IPS DF 6.9 (cell line): ENCODE data around the gene BTN2A1.
"Not testable (repeated sequence)": the region's sequence is repeated elsewhere in the genome, so short reads cannot be mapped to it uniquely, and the experiment has no call there.

ENCODE experiments used
- DNase-seq: peaks from one replicate; pipeline ENCODE4 v3.0.0-alpha.2; 2013; ENCODE audit warnings: low read depth, low spot score
- H3K27ac ChIP-seq: one replicate; pipeline ENCODE4 v1.5.1; 2013; ENCODE audit warnings: low read length, control low read depth
- H3K27me3 ChIP-seq: 2 replicates; pipeline ENCODE4 v1.6.1; 2013; ENCODE audit warnings: mild to moderate bottlenecking, low read length; ENCODE audit not compliant: control insufficient read depth, insufficient read depth
- H3K36me3 ChIP-seq: 2 replicates; pipeline ENCODE4 v1.6.1; 2013; ENCODE audit warnings: low read length; ENCODE audit not compliant: control insufficient read depth, insufficient read depth
- H3K4me1 ChIP-seq: 2 replicates; pipeline ENCODE4 v1.6.1; 2013; ENCODE audit warnings: low read length; ENCODE audit not compliant: control insufficient read depth, insufficient read depth
- H3K4me3 ChIP-seq: 2 replicates; pipeline ENCODE4 v1.5.1; 2013; ENCODE audit warnings: mild to moderate bottlenecking, low read length
- H3K9me3 ChIP-seq: 2 replicates; pipeline ENCODE4 v1.6.1; 2013; ENCODE audit warnings: low read length, inconsistent platforms; ENCODE audit not compliant: control insufficient read depth, insufficient read depth
- WGBS: extraction: QIAGEN DNeasy Blood & Tissue Kit; methylation state at CpG from one replicate; pipeline ENCODE4 v1.1.7; 2013; ENCODE audit warnings: mixed read lengths, missing lambda C conversion rate; ENCODE audit not compliant: insufficient read length, insufficient coverage; 5-methylcytosine and 5-hydroxymethylcytosine counted together

Gene BTN2A1

DNA sequence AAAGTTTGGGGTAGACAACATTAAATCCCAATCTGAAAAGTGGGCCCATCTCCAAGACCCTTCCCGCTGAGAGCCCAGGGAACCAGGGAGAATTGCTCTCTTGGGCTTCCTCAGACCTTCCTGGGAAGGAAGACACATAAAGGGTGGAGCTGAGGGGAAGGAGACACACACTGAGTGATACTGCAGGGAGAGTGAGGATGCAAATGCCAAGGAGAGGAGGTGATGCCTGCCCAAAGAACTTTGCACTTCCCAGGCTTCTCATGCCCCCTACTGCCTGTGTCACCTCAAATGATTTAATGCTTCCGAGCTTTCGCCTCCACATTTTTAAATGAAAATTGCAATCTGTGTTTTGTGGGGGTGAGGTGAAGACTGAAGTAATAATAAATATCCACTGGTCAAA is 7.5 kb upstream of the BTN2A1 start:
- WGBS: no CpG with 5 or more reads among the region's 3 CpGs
- Histone ChIP-seq H3K27ac (no peak overlapping the region), H3K36me3 (no peaks in the 10 kb centered on the region), H3K4me1 (no peaks in the 10 kb centered on the region), H3K4me3 (no peak overlapping the region), H3K9me3 (no peaks in the 10 kb centered on the region), H3K27me3 (no peaks in the 10 kb centered on the region)
- no peak for DNase-seq

GRCh38 chr6:26452631-26453235 is 5.0 kb upstream of the BTN2A1 start:
- Histone ChIP-seq H3K27ac (no peak overlapping the region), H3K4me1 (peaks cover 3% of the 10 kb centered on the region; the same call in 1 of the 2 replicates), H3K9me3 (no peaks in the 10 kb centered on the region), H3K36me3 (no peaks in the 10 kb centered on the region), H3K27me3 (no peaks in the 10 kb centered on the region), H3K4me3 (no peak overlapping the region)
- no peak for DNase-seq
- no CpG with 5 or more reads among the region's 1 CpG for WGBS

- no peak overlapping the region for H3K27ac ChIP-seq
- no peaks in the 10 kb centered on the region for H3K9me3 ChIP-seq
- peaks cover 3% of the 10 kb centered on the region; the same call in 1 of the 2 replicates for H3K36me3 ChIP-seq
- no peak for DNase-seq
- peaks cover 3% of the 10 kb centered on the region; the same call in 1 of the 2 replicates for H3K4me1 ChIP-seq
- no peaks in the 10 kb centered on the region for H3K27me3 ChIP-seq
- no CpG with 5 or more reads among the region's 1 CpG for WGBS
- no peak overlapping the region for H3K4me3 ChIP-seq
These were observed 3.1 kb upstream of the BTN2A1 start for GRCh38 chr6:26454631-26455030.

DNA sequence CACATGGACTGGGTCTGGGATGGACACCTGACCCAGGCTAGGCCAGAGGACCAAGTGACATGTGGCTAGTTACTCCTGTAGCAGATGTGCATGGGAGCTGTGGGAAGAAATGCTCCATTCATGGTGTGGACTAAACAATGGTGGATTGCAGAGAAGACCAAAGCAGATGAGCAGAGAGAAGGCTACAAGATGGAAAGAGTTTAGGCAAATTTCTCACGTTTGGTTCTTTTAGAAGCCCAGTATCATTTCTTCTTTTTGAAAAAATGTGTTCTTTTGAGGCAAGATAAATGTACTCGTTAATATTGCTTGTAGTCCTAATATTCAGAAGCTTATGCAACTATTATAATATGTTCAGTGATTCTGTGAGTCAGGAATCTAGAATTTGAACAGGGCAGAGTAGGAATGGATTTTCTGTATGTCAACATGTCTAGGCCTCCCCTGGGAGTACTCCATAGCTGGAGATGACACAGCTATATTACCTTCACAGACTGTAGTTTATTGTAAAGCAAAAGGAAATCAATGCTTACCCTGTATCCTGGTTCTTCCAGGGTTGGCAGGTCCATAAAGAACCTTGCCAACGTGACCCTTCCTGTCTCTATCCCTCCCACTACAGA is 2.3 kb upstream of the BTN2A1 start:
- Histone ChIP-seq H3K36me3 (peaks cover 6% of the 10 kb centered on the region; the same call in 1 of the 2 replicates), H3K27me3 (no peaks in the 10 kb centered on the region), H3K9me3 (no peaks in the 10 kb centered on the region), H3K4me3 (no peak overlapping the region), H3K4me1 (peaks cover 3% of the 10 kb centered on the region; the same call in 1 of the 2 replicates), H3K27ac (no peak overlapping the region)
- no CpG with 5 or more reads among the region's 3 CpGs for WGBS
- DNase-seq: no peak

DNA sequence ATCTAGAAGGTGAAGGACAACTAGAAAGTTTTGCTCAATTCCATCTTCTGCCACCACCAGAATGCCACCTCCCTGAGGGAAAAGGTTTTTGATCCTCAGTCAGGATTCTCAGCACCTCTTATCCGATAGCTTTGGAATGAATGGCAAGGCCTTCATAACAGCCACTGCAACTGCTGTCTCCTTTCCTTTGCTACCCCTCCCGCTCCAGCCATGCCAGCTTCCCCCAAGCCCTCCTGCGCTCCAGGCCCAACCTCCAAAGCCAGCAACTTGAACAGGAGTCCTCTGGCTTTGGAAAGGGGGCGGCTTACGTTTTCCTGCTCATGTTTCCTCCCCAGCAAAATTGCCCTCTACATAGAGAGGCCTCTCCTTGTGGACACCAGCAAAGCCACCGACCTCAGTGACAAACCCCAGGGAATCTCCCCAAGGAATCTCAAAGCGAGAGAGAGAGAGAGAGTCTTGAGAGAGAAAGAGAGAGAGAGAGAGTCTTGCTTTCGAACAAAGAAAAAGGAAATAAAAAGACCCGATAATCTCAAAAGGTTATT is 420 bp upstream of the BTN2A1 start:
- no CpG with 5 or more reads among the region's 9 CpGs for WGBS
- H3K36me3 ChIP-seq: peaks cover 8% of the 10 kb centered on the region; the same call in 1 of the 2 replicates
- DNase-seq: no peak
- H3K27me3 ChIP-seq: no peaks in the 10 kb centered on the region
- no peaks in the 10 kb centered on the region for H3K9me3 ChIP-seq
- no peak overlapping the region for H3K4me3 ChIP-seq
- H3K27ac ChIP-seq: no peak overlapping the region
- peaks cover 3% of the 10 kb centered on the region; the same call in 1 of the 2 replicates for H3K4me1 ChIP-seq

GRCh38 chr6:26459023-26459810 is 1.5 kb downstream of the BTN2A1 start:
- no peaks in the 10 kb centered on the region for H3K27me3 ChIP-seq
- no peaks in the 10 kb centered on the region for H3K9me3 ChIP-seq
- DNase-seq: no peak
- H3K4me1 ChIP-seq: peaks cover 3% of the 10 kb centered on the region; the same call in 1 of the 2 replicates
- H3K27ac ChIP-seq: no peak overlapping the region
- H3K4me3 ChIP-seq: no peak overlapping the region
- no CpG with 5 or more reads among the region's 16 CpGs for WGBS
- peaks cover 9% of the 10 kb centered on the region; the same call in 1 of the 2 replicates for H3K36me3 ChIP-seq

- H3K36me3 ChIP-seq: peaks cover 23% of the 10 kb centered on the region; the same call in 1 of the 2 replicates
- H3K27me3 ChIP-seq, H3K4me1 ChIP-seq, H3K9me3 ChIP-seq, DNase-seq, H3K27ac ChIP-seq, H3K4me3 ChIP-seq: not testable (repeated sequence)
- no CpG with 5 or more reads among the region's 5 CpGs for WGBS
These were observed 3.6 kb downstream of the BTN2A1 start for GRCh38 chr6:26461353-26461752.

- H3K27me3 ChIP-seq: no peaks in the 10 kb centered on the region
- H3K4me3 ChIP-seq: no peak overlapping the region
- no peaks in the 10 kb centered on the region for H3K4me1 ChIP-seq
- H3K9me3 ChIP-seq: no peaks in the 10 kb centered on the region
- H3K27ac ChIP-seq: no peak overlapping the region
- no CpG with 5 or more reads among the region's 4 CpGs for WGBS
- DNase-seq: no peak
- peaks cover 28% of the 10 kb centered on the region for H3K36me3 ChIP-seq
These were observed 6.3 kb downstream of the BTN2A1 start for GRCh38 chr6:26464014-26464413.

DNA sequence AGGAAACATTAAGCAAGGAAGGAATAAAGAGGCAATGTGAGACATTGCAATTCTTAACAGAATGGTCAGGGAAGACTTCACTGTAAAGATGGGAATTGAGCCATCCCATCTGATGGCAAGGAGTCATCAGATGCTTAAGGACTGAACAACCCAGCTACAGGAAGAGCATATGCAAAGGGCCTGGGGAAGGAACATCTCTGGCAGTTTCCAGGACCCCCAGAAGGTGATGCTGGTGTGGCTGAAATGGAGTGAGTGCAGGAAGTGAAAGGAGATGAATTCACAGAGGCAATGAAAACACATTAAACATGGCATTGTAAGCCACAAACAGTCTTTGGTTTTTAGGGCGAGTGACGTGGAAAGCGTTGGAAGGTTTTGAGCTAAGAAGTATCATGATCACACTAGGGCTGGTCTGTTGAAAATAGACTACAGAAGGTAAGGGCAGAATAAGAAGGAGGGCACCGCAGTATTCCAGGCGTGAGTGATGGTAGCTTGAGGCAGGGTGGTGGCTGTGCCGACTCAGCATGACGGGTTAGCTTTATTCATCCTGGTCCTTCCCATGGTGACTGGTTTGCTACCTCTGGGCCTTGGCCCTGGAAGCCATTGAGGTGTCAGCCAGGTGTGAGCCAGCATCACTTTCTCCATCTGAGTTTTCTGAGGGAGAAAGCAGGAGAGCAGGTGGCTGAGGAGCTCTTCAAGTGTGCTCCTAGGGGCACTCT is 6.8 kb downstream of the BTN2A1 start:
- WGBS: no CpG with 5 or more reads among the region's 7 CpGs
- no peak overlapping the region for H3K27ac ChIP-seq
- no peaks in the 10 kb centered on the region for H3K9me3 ChIP-seq
- H3K27me3 ChIP-seq: no peaks in the 10 kb centered on the region
- no peak for DNase-seq
- H3K4me1 ChIP-seq: no peaks in the 10 kb centered on the region
- H3K36me3 ChIP-seq: peaks cover 26% of the 10 kb centered on the region
- H3K4me3 ChIP-seq: no peak overlapping the region

- no CpG with 5 or more reads among the region's 3 CpGs for WGBS
- peaks cover 22% of the 10 kb centered on the region for H3K36me3 ChIP-seq
- no peak for DNase-seq
These were observed 8.0 kb downstream of the BTN2A1 start for GRCh38 chr6:26465776-26466175.

More at GRCh38 chr6:26465776-26466175, 8.0 kb downstream of the BTN2A1 start:
- H3K27me3 ChIP-seq: no peaks in the 10 kb centered on the region
- H3K4me3 ChIP-seq: no peak overlapping the region
- no peaks in the 10 kb centered on the region for H3K9me3 ChIP-seq
- no peak overlapping the region for H3K27ac ChIP-seq
- no peaks in the 10 kb centered on the region for H3K4me1 ChIP-seq
